ENCODE measurements around the gene SLC13A4.
"Not testable (repeated sequence)": the region's sequence is repeated elsewhere in the genome, so short reads cannot be mapped to it uniquely, and the experiment has no call there.

SLC13A4 gene

DNA sequence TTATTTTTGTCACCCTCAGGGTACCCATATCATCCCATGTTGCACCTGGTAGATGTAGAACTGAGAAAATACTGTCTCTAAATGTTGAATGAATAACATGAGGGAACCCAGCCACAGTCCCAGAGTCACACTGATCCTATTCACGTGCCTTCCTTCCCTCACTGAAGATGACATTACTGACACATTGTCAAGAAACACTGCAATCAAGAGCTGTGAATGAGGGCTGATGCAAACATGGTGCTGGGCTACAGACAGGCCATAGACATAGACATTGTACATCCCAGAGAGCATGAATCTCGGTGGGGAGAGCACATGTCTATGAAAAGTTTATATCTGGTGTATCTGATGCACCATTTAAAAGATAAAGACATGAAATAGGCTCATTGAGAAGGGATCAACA is 9.8 kb downstream of the SLC13A4 start:
- no peak for DNase-seq

DNA sequence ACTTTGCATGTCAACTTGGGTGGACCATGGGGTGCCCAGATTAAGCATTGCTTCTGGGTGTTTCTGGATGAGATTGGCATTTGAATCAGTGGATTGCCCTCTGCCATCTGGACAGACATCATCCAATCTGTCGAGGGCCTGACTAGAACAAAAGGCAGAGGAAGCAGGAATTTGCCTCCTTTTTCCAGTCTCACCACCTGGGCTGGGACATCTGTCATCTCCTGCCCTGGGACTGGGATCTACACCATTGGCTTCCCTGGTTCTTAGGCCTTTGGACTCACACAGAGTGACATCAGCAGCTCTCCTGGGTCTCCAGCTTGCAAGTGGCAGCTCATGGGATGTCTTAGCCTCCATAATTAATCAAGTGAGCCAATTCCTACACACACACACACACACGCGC is 10.3 kb downstream of the SLC13A4 start:
- no peak for DNase-seq

DNA sequence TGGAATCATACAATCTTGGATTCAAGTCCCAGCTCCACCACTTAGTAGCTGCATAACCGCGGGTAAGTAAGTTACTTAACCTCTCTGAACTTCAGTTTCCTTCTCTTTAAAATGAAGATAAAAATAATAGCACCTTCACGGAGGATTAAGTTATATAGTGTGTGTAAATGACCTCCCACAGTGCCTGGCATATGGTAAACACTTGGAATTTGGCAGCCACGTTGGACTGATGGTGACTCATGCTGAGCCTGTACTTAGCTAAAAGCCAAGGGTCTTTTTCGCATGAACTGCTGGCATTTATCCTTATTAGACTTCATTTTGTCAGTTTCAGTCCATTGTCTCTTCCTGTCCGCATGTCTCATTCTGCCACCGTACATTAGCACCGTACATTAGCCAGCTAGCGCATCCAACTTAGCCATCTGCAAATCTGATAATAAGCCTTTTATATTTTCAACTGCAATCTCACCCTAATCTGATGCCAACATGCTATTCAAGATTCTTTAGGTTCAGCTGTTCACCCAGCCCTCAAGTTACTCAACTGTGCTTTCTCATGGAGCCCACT is 11.2 kb downstream of the SLC13A4 start:
- DNase-seq: no peak

DNA sequence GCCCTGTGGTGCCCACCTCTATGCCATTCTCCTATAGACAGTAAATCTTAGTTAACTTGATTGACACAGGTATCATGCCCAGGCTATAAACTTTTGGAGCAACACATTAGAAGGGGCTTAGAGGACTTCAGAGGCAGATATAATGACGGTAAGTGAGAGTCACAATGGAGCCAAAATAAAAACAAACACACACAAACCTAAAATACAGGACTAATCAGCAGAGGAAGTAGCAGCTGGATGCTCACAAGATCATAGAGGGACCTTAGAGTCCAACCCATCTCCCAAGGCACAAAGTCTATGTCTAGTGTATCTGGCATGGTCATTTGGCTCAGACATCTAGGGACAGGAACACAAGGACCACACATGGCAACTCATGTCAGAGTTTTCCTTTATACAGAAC is 12.3 kb downstream of the SLC13A4 start:
- DNase-seq: no peak

- no peak for DNase-seq
Observed at GRCh38 chr7:135715055-135715522, 12.9 kb downstream of the SLC13A4 start.

- DNase-seq: no peak
Observed at GRCh38 chr7:135714534-135715009, 13.4 kb downstream of the SLC13A4 start.

GRCh38 chr7:135713836-135714470 is 14.0 kb downstream of the SLC13A4 start:
- no peak for DNase-seq

DNA sequence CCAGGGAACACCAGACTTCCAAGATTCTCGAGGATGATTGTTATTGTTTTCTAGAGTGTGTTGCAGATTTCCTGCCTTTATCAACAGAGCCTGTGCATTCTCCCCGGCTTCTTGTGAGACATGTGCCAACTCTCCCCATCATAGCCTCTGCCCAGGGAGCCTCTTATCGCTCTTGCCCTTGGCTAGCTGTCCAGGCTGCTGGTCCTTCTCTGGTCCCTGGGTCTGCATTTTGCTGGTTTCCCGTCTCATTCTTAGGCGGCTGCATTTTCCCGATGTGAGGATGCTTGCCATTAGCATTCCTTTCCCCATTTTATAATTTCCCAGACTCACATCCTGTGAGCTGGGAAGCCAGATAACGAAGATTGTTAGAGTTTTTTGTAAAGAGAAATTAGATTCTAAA is 15.2 kb downstream of the SLC13A4 start:
- DNase-seq: no peak

GRCh38 chr7:135712182-135712782 is 15.7 kb downstream of the SLC13A4 start:
- DNase-seq: no peak

GRCh38 chr7:135711139-135711469 is 16.9 kb downstream of the SLC13A4 start:
- no peak for DNase-seq

GRCh38 chr7:135710417-135711138 is 17.4 kb downstream of the SLC13A4 start:
- DNase-seq: peak in 1 of 2 donors; percentile 13

DNA sequence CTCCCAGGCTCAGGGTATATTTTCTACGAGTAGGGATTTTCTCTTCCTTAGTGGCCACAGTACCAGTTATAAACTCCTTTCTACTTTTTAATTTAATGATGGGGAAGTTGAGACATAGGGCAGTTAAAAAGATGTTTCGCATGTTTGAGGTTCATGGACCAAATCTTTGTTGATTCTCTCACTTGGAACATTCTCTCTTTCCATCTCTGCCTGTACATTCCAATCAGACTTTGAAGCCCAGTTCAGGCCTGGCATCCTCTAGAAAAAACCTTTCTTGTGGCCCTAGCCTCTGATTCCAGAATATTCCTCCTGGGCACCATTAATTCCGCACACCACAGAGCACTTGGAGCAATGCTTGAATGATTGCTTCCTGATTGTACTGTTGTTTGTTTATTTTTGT is 18.5 kb downstream of the SLC13A4 start:
- DNase-seq: no peak

- DNase-seq: no peak
Observed at GRCh38 chr7:135708041-135708440, 19.9 kb downstream of the SLC13A4 start.

GRCh38 chr7:135707570-135707966 is 20.4 kb downstream of the SLC13A4 start:
- no peak for DNase-seq

- no peak for DNase-seq
Observed at GRCh38 chr7:135706858-135707569, 21.0 kb downstream of the SLC13A4 start.

GRCh38 chr7:135706038-135706742 is 21.8 kb downstream of the SLC13A4 start:
- DNase-seq: no peak

DNA sequence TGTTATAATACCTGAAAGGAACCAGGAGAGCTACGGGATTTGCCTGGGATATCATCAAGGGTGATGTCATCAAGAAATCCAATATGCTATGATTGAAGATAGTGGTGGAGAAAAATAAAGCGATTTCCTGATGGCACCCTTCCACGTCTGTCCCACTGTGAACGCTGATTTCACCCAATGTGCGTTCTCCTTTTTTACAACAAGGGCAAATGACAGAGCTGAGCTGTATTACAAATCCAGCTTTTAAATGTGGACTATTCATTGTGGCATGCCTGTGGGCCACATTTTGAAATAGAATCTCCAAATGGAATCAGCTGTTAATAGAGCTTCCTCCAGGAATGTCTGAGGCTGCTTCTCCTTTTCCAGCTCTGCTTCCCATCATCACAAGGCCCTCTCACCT is 23.3 kb downstream of the SLC13A4 start:
- no peak for DNase-seq

DNA sequence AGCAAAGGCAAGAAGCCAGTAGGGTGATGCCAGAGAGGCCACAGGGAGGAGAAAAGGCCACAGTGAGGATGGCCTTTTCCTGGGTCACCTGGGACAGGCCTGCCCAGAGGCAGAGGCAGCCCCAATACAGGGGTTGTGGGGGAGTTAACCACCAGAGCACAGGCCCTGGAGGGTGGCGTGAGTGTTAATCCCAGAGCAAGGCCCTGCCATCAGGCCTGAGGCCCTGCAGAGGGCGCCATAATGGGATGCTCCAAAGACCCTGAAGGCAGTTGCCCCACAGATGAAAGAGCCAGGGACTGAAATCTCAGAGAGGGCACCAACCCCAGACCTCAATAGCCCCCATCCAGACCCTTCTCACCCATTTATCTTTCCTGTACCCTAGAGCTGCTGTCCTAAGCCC is 23.9 kb downstream of the SLC13A4 start:
- peak in 1 of 2 donors; percentile 15 for DNase-seq

DNA sequence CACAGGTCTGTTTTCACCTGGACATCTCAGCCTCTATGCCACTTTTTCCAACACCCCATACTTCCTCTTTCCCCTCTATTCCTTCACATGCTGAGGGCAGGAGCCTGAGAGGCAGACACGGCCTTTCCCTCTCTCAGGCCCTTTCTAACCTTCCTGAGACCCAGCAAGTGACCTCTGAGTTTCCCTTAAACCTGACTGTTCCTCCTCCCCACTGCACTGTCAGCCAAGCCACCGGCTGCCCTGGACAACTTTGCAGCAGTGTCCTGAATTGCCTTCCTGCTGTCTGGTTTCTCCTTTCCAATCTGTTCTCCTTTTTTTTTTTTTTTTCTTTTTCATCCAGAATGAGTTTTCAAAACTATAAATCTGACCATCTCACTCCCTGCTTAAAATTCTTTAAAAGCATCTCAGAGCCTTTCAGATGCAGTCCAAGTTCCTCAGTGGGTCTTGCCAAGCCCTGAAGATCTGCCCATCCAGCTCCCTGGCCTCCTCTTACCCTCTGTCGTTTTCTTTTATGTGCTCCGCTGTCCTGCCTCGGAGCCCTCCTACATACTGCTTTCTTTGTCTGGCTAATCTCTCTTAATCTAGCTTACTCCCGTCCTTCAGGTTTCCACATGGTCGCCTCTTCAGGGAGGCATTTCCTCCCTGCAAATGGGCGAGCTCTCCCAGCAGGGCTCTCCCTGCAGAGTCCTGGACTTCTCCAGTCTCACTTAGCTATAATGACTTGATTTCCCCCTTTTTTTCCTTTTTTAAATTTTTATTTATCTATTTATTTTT is 30.5 kb downstream of the SLC13A4 start:
- no peak for DNase-seq

DNA sequence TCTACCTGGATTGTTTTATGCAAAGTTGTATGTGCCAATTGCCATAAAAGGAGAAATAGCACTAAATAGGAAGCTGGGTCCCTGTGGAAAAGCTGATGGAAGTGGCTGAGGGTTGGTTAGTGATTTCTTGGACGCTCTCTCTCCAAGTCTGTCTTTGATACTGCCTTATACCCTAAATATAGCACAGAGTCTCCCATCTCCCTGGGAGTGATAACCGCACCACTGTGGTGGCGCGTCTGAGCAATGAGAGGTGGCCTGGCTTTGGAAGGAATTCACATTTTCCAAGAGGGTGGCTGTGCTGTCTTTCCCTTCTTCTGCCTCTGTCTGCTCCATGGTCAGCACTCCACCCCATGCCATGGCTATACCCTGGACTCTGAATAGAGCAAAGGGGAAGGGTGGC is 34.4 kb downstream of the SLC13A4 start:
- no peak for DNase-seq

- not testable (repeated sequence) for DNase-seq
Observed at GRCh38 chr7:135692606-135693005, 35.4 kb downstream of the SLC13A4 start.

- no peak for DNase-seq
Observed at GRCh38 chr7:135692055-135692454, 35.9 kb downstream of the SLC13A4 start.

Data from stimulated activated CD4-positive, alpha-beta T cell treated with anti-CD3 and anti-CD28 coated beads, Interleukin-2, amount 100 ng/mL, for 24 hours (primary cell).